Endodermal cell (in vitro differentiated cells): ENCODE data around the gene UGT1A1. TPM values are rescaled to one million over a fixed set of nuclear protein-coding genes. Genes with fewer than 3 reads are reported as not detected.

Experiments used
- DNase-seq: peaks from one replicate; pipeline ENCODE4 v3.0.0-alpha.2; 2017
- H3K27ac ChIP-seq: 2 replicates; pipeline ENCODE4 v1.5.1; 2013; ENCODE audit warnings: mild to moderate bottlenecking, low read depth, low read length, moderate library complexity
- H3K27me3 ChIP-seq: 2 replicates; pipeline ENCODE4 v1.6.1; 2013; ENCODE audit warnings: mild to moderate bottlenecking, low read length, moderate library complexity; ENCODE audit not compliant: insufficient read depth, control insufficient read depth, poor library complexity, severe bottlenecking
- H3K36me3 ChIP-seq: 2 replicates; pipeline ENCODE4 v1.7.0; 2013; ENCODE audit warnings: mild to moderate bottlenecking, low read length, moderate library complexity; ENCODE audit not compliant: control insufficient read depth, insufficient read depth
- H3K4me1 ChIP-seq: one replicate; pipeline ENCODE4 v1.7.0; 2013; ENCODE audit warnings: low read length; ENCODE audit not compliant: control insufficient read depth, insufficient read depth
- H3K4me3 ChIP-seq: 2 replicates; pipeline ENCODE4 v1.5.1; 2013; ENCODE audit warnings: mild to moderate bottlenecking, low read length, moderate library complexity
- H3K9ac ChIP-seq: 2 replicates; pipeline ENCODE4 v1.6.1; 2013; ENCODE audit warnings: mild to moderate bottlenecking, low read length, moderate library complexity; ENCODE audit not compliant: poor library complexity, severe bottlenecking; ENCODE audit errors: extremely low read depth
- H3K9me3 ChIP-seq: 2 replicates; pipeline ENCODE4 v1.6.1; 2013; ENCODE audit warnings: mild to moderate bottlenecking, low read length, moderate library complexity; ENCODE audit not compliant: control insufficient read depth
- H3K27ac Mint-ChIP-seq: 2 replicates; pipeline ENCODE4 v1.8.0; 2020; ENCODE audit warnings: mixed read lengths
- H3K27me3 Mint-ChIP-seq: 2 replicates; pipeline ENCODE4 v1.8.0; 2021; ENCODE audit warnings: mild to moderate bottlenecking, mixed read lengths; ENCODE audit not compliant: insufficient read depth
- H3K36me3 Mint-ChIP-seq: 2 replicates; pipeline ENCODE4 v1.8.0; 2020; ENCODE audit warnings: low read depth, mixed read lengths
- H3K4me1 Mint-ChIP-seq: 2 replicates; pipeline ENCODE4 v1.8.0; 2020; ENCODE audit warnings: mixed read lengths
- H3K4me3 Mint-ChIP-seq: 2 replicates; pipeline ENCODE4 v1.8.0; 2020; ENCODE audit warnings: mild to moderate bottlenecking, moderate library complexity, mixed read lengths
- H3K9me3 Mint-ChIP-seq: 2 replicates; pipeline ENCODE4 v1.8.0; 2020; ENCODE audit warnings: mild to moderate bottlenecking, mixed read lengths
- CTCF ChIP-seq: fragments of 200-600 bp; sonication (generic); conservative IDR thresholded peaks from 2 replicates; pipeline ENCODE4 v1.5.0; 2021; ENCODE audit warnings: antibody characterized with exemption, mild to moderate bottlenecking
- WGBS, 2 experiments: methylation state at CpG; one replicate each; pipeline versions ENCODE4 v1.1.5 to v1.1.7; 2013; ENCODE audit warnings: missing lambda C conversion rate in 2 of 2, mixed read lengths in 1 of 2; ENCODE audit not compliant: insufficient coverage in 1 of 2, insufficient read length in 1 of 2; 5-methylcytosine and 5-hydroxymethylcytosine counted together
- long read RNA-seq, 4 experiments: library from polyadenylated mRNA in 2 of 4; library from RNA in 1 of 4; library from capped mRNA in 1 of 4; stranded (forward) in 3 of 4; unstranded in 1 of 4; transcript quantifications; one replicate each; pipeline ENCODE4 v2.0.0, GENCODE V29; 2020 to 2021; ENCODE audit warnings: inconsistent platforms in 1 of 4
- polyA plus RNA-seq, 2 experiments: library from polyadenylated mRNA; stranded (reverse); fragments of 50-300 nt; gene quantifications; one replicate each; pipeline ENCODE4 v1.2.3, GENCODE V29; 2013
- total RNA-seq, 2 donors: library from RNA; stranded (reverse); fragmentation: NEBNext Ultra II Directional in 1 of 2; extraction: Animal tissue kit (Norgen Biotek cat#: 25700) in 1 of 2; gene quantifications; 2 replicates in 1 of 2; 3 replicates in 1 of 2; pipeline ENCODE4 v1.2.1, GENCODE V29; 2021

Gene UGT1A1
- not detected for total RNA-seq
- not detected for polyA plus RNA-seq (2013, experiment 1 of 2)
- not detected for polyA plus RNA-seq (2013, experiment 2 of 2)
- long read RNA-seq, experiment 1: 0 reads
- long read RNA-seq, experiment 2, partial matches to known transcripts: 0 of 1 reads
- long read RNA-seq, experiment 2, other reads (novel, unspliced or antisense): 1 of 1 reads
- long read RNA-seq, experiment 3: 0 reads
- long read RNA-seq, experiment 4: 0 reads

GRCh38 chr2:233760043-233760442, at the start of gene UGT1A1:
Gene UGT1A1 (plus strand): TSS chr2:233760270. CDS start chr2:233760288, 18 bp downstream.
- H3K27ac Mint-ChIP-seq: no peak within 1 kb of the TSS
- no peak within 1 kb of the TSS for H3K4me3 Mint-ChIP-seq

GRCh38 chr2:233711312-233712008, 48.6 kb upstream of the UGT1A1 start:
- no peaks in the 10 kb centered on the region for H3K9me3 ChIP-seq
- no peak overlapping the region for H3K9ac ChIP-seq
- Mint-ChIP-seq H3K9me3 (no peaks in the 10 kb centered on the region), H3K4me1 (peaks cover 5% of the 10 kb centered on the region), H3K27me3 (peaks cover 7% of the 10 kb centered on the region), H3K36me3 (no peaks in the 10 kb centered on the region), H3K27ac (no peak overlapping the region), H3K4me3 (no peak overlapping the region)
- no peaks in the 10 kb centered on the region for H3K27me3 ChIP-seq
- no peaks in the 10 kb centered on the region for H3K4me1 ChIP-seq
- peak; percentile 96 for TF ChIP-seq CTCF
- no peak overlapping the region for H3K4me3 ChIP-seq
- DNase-seq: peak; percentile 93
- WGBS, 2 experiments: 48 to 58% methylated on average over 10 to 11 of the region's 11 CpGs
- no peaks in the 10 kb centered on the region for H3K36me3 ChIP-seq
- no peak overlapping the region for H3K27ac ChIP-seq

More at GRCh38 chr2:233760043-233760442, at the start of gene UGT1A1:
- Histone ChIP-seq H3K27me3 (peaks cover 14% of the 10 kb centered on the region), H3K36me3 (no peaks in the 10 kb centered on the region), H3K27ac (no peak within 1 kb of the TSS), H3K9ac (no peak within 1 kb of the TSS), H3K9me3 (no peaks in the 10 kb centered on the region), H3K4me3 (no peak within 1 kb of the TSS), H3K4me1 (no peaks in the 10 kb centered on the region)
- no peak for TF ChIP-seq CTCF
- H3K36me3 Mint-ChIP-seq: no peaks in the 10 kb centered on the region
- peaks cover 7% of the 10 kb centered on the region for H3K27me3 Mint-ChIP-seq
- WGBS, 2 experiments: 90 to 92% methylated on average over 2 to 4 of the region's 6 CpGs
- H3K9me3 Mint-ChIP-seq: no peaks in the 10 kb centered on the region
- H3K4me1 Mint-ChIP-seq: no peaks in the 10 kb centered on the region
- no peak for DNase-seq

- H3K27me3 Mint-ChIP-seq: peaks cover 13% of the 10 kb centered on the region
- no peak within 1 kb of the TSS for H3K4me3 Mint-ChIP-seq
- H3K27ac Mint-ChIP-seq: no peak within 1 kb of the TSS
- H3K36me3 Mint-ChIP-seq: no peaks in the 10 kb centered on the region
- H3K27ac ChIP-seq: no peak within 1 kb of the TSS
- H3K36me3 ChIP-seq: no peaks in the 10 kb centered on the region
- no peak for TF ChIP-seq CTCF
- H3K4me1 ChIP-seq: no peaks in the 10 kb centered on the region
- WGBS, 2 experiments: 92% methylated on average over 11 to 14 of the region's 14 CpGs
- H3K9ac ChIP-seq: no peak within 1 kb of the TSS
- DNase-seq: no peak
- peaks cover 5% of the 10 kb centered on the region for H3K4me1 Mint-ChIP-seq
- H3K9me3 ChIP-seq: no peaks in the 10 kb centered on the region
- H3K27me3 ChIP-seq: no peaks in the 10 kb centered on the region
- H3K4me3 ChIP-seq: no peak within 1 kb of the TSS
- no peaks in the 10 kb centered on the region for H3K9me3 Mint-ChIP-seq
Observed at GRCh38 chr2:233712611-233713261, 47.3 kb upstream of the UGT1A1 start, which contains the start of gene UGT1A5. Gene UGT1A5 (plus strand): TSS chr2:233712907. CDS start chr2:233712992, 85 bp downstream.
